GM19438 (cell line): ENCODE results near the gene IFNK.
A peak's percentile ranks its signal among the peaks of the same experiment; 100 is the strongest.

ENCODE experiments used
- ATAC-seq: cut with Tn5 transposase; IDR thresholded peaks from one replicate; pipeline ENCODE4 v1.9.1; 2021; ENCODE audit warnings: low read depth; ENCODE audit not compliant: unreplicated experiment

The IFNK gene

GRCh38 chr9:27572061-27572460 lies 48.0 kb downstream of the IFNK start:
- no peak for ATAC-seq

GRCh38 chr9:27572566-27572917 lies 48.5 kb downstream of the IFNK start:
- ATAC-seq = peak; percentile 30

GRCh38 chr9:27572918-27573633 lies 49.0 kb downstream of the IFNK start, which contains the start of gene C9orf72:
TSS of gene C9orf72 (minus strand) at chr9:27573481. CDS start at chr9:27567120, 6,361 bp downstream.
- ATAC-seq = peak; percentile 57

- ATAC-seq = peak; percentile 84
These were observed 49.8 kb downstream of the IFNK start for GRCh38 chr9:27573634-27574590.
